SH-SY5Y (cell line): ENCODE results near the gene FOXP4.

Experiments used
- GATA2 ChIP-seq: IDR thresholded peaks from 2 replicates; pipeline ENCODE4 v1.6.1; 2011; ENCODE audit warnings: mild to moderate bottlenecking, low read depth, low read length
- GATA3 ChIP-seq: IDR thresholded peaks from 2 replicates; pipeline ENCODE4 v1.6.1; 2011; ENCODE audit warnings: low read depth, mild to moderate bottlenecking, low read length, moderate library complexity

- TF ChIP-seq GATA2, result no peak
- TF ChIP-seq GATA3, result no peak
Observed at GRCh38 chr6:41531016-41531415, 15.2 kb upstream of the FOXP4 start.
